NK-92 treated with Interleukin-12 subunit alpha and Interleukin-12 subunit beta, amount 100 ng/mL, for 24 hours (cell line): ENCODE data around the gene DOCK4.

Experiments used
- DNase-seq: peaks from one replicate; lab custom pipeline; 2025; lab: John Stamatoyannopoulos, UW

Gene DOCK4

GRCh38 chr7:112220877-112221434, 14.8 kb upstream of the DOCK4 start:
- DNase-seq, result no peak

- DNase-seq, result no peak
Observed at GRCh38 chr7:112215787-112216186, 9.6 kb upstream of the DOCK4 start.

GRCh38 chr7:112214883-112215282, 8.7 kb upstream of the DOCK4 start:
- no peak for DNase-seq

- DNase-seq, result no peak
Observed at GRCh38 chr7:112214268-112214667, 8.1 kb upstream of the DOCK4 start.

GRCh38 chr7:112213735-112214134, 7.5 kb upstream of the DOCK4 start:
- DNase-seq, result no peak

- no peak for DNase-seq
Observed at GRCh38 chr7:112212571-112212970, 6.4 kb upstream of the DOCK4 start.

GRCh38 chr7:112211348-112211907, 5.2 kb upstream of the DOCK4 start:
- no peak for DNase-seq

- no peak for DNase-seq
Observed at GRCh38 chr7:112207765-112208164, 1.6 kb upstream of the DOCK4 start.

- DNase-seq, result no peak
Observed at GRCh38 chr7:112206991-112207592, 893 bp upstream of the DOCK4 start.

- peak; percentile 14 for DNase-seq
Observed at GRCh38 chr7:112205343-112206237, 609 bp downstream of the DOCK4 start.

- DNase-seq, result no peak
Observed at GRCh38 chr7:112204499-112205342, 1.5 kb downstream of the DOCK4 start.

- no peak for DNase-seq
Observed at GRCh38 chr7:112203365-112203739, 2.8 kb downstream of the DOCK4 start.

- peak; percentile 36 for DNase-seq
Observed at GRCh38 chr7:112202816-112203215, 3.4 kb downstream of the DOCK4 start.

- no peak for DNase-seq
Observed at GRCh38 chr7:112201839-112202238, 4.4 kb downstream of the DOCK4 start.

GRCh38 chr7:112201411-112201810, 4.8 kb downstream of the DOCK4 start:
- no peak for DNase-seq

- DNase-seq, result no peak
Observed at GRCh38 chr7:112199672-112200071, 6.5 kb downstream of the DOCK4 start.

- no peak for DNase-seq
Observed at GRCh38 chr7:112199035-112199655, 7.1 kb downstream of the DOCK4 start.

GRCh38 chr7:112197322-112197721, 8.9 kb downstream of the DOCK4 start:
- no peak for DNase-seq

GRCh38 chr7:112195717-112196116, 10.5 kb downstream of the DOCK4 start:
- no peak for DNase-seq

GRCh38 chr7:112193915-112194502, 12.2 kb downstream of the DOCK4 start:
- DNase-seq, result no peak
